GM10266 (cell line): ENCODE measurements around the gene CHMP4B.

Source experiments
- DNase-seq: peaks from one replicate; pipeline ENCODE4 v3.0.0; 2012; ENCODE audit errors: extremely low spot score
- TF ChIP-seq, protein P1 (sequence below): IDR thresholded peaks from 2 replicates; pipeline ENCODE4 v1.5.1; 2012; ENCODE audit warnings: mild to moderate bottlenecking, low read depth; ENCODE audit not compliant: control insufficient read depth, insufficient read depth; ENCODE audit errors: missing control alignments

CHMP4B gene

DNA sequence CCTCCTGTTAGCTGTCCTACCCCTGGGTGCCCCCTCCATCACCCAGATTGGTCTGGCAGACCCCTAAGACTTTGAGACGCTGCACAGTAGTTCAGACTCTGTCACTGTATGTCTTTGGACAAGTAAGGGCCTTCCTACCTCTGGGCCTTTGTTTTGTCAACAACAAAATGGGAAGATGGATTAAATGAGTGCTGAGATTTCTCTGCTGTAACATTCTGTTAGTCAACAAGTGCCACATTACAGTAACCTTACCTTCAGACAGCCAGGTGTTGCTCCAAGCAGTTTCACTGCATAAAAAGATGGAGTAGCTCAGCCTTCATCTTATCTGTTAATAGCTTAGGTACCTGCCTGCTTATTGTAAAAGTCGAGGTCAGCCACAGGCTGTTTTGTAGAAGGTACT lies 16.0 kb downstream of the CHMP4B start:
- DNase-seq = no peak
- TF ChIP-seq, protein P1, sequence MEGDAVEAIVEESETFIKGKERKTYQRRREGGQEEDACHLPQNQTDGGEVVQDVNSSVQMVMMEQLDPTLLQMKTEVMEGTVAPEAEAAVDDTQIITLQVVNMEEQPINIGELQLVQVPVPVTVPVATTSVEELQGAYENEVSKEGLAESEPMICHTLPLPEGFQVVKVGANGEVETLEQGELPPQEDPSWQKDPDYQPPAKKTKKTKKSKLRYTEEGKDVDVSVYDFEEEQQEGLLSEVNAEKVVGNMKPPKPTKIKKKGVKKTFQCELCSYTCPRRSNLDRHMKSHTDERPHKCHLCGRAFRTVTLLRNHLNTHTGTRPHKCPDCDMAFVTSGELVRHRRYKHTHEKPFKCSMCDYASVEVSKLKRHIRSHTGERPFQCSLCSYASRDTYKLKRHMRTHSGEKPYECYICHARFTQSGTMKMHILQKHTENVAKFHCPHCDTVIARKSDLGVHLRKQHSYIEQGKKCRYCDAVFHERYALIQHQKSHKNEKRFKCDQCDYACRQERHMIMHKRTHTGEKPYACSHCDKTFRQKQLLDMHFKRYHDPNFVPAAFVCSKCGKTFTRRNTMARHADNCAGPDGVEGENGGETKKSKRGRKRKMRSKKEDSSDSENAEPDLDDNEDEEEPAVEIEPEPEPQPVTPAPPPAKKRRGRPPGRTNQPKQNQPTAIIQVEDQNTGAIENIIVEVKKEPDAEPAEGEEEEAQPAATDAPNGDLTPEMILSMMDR = no peak

DNA sequence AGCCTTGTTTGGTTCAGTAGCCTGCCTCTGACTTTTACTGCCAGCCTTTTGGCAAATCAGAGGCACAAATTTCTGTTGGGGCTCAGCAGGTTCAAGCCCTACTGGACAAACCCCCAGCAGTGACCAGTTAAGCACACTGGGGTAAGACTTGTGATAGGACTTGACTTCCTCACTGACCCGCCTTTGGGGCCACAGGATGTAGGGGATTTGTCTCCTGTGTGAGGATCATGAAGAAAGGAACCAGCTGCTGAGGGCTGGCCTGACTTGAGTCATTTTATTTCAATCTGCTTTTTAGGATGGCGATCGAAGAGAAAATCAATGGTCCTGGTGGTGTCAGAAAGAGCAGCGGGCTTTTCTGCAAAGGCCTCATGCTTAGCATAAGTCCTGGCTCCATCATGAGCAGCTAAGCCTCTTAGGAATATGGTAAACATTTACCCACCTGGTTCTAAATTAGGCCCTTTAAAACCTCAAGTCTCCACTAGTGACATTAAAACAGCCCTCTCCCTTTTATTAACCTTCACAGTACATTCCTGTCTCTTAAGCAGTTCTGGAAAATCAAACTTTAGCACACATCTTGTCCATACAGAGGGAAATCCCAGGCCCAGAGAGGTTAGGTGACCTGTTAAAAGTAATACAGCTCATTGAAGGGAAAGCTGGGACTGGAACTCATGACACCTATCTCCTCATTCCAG lies 16.6 kb downstream of the CHMP4B start:
- DNase-seq = no peak
- TF ChIP-seq, protein P1 = no peak

DNA sequence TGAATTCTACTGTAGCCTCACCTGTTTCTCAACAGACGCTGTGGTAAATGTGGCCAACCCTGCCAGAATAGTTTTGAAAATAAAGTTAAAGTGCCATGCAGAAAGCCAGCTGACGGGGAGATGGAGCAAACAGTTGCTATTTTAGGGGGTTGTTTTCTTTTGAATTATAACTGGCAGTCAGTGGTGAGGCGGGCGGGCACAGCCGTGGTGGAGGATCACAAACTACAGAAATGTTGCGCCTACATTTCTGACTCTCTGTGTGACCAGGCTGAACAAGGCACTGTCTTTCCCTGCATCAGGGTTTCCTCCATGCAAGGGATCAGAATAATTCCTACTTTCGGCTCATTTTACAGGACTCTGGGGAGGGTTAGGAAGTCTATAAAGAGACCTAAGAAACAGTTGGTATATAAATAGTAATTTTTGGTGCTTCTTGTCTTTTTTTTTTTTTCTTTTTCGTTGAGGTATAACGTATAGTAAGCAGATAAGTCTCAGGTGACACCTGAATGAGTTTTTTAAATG lies 17.2 kb downstream of the CHMP4B start:
- TF ChIP-seq, protein P1 = no peak
- no peak for DNase-seq

DNA sequence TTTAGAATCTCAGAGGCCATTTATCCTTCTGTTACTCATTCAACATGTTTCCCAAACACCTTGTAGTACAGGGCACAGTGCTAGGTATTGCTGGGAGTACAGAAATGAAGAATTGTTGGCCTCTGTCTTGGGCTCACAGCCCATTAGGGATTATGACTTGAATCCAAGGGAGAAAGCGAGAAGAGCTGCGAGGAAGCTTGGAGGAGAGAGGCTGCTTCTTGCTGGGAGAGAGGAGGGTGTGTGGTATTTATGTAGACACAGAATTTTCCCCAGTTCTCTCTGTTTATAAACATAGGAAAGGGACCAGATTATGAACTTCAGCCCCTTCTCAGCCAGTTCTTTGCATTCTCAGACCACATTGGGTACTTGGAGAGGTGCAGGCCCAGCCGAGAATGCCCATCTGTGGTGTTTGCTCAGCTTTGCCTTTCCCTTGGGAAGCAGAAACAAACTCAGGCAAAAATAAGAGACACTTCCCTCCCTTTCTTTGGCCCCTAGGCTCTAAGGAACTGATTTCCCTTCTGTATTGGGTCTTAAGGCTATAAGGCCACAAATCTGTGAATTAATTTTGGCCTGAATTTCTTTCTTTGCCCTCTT lies 17.9 kb downstream of the CHMP4B start:
- TF ChIP-seq, protein P1 = no peak

DNA sequence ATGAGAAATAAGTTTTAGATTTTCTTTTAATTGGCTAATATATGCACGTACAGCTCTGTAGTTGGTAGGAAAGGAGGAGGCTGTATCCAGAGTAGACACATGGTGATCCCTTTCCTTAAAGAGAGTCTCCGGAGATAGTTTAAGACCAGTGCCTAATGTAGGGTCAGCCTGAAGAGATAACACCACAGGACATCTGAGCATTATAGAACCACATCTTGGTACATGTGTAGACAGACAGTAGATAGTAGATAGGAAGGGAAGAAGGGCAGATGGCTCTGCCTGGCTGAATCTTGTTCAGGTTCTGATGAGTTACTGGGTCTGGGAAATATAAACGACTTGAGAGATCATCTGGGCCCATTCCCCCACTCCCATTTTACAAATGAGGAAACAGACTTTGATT lies 18.5 kb downstream of the CHMP4B start:
- no peak for DNase-seq
- TF ChIP-seq, protein P1 = no peak

More for the DNA sequence above, 17.9 kb downstream of the CHMP4B start:
- no peak for DNase-seq

DNA sequence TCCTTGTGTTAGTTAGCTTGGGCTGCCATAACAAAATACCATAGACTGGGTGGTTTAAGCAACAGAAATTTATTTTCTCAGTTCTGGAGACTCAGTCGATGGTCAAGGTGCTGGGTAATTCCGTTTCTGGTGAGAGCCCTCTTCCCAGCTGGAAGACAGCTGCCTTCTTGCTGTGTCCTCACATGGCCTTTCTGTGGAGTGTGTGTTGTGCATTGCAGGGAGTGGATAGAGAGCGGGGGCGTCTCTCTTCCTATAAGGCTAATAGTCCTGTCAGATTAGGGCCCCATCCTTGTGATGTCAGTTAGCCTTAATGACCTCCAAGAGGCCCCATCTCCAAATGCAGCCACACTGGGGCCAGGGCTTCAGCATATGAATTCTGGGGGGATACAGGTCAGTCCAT lies 19.2 kb downstream of the CHMP4B start:
- no peak for DNase-seq
- TF ChIP-seq, protein P1 = no peak
